Erythroblast (primary cell): ENCODE measurements around the gene SPACDR.

Experiments used
- GATA1 ChIP-seq: IDR thresholded peaks from 2 replicates; pipeline ENCODE4 v1.6.1; 2011; ENCODE audit warnings: low read depth, mild to moderate bottlenecking, control low read depth, low read length, moderate library complexity
- POLR2A ChIP-seq: IDR thresholded peaks from 2 replicates; pipeline ENCODE4 v1.6.1; 2011; ENCODE audit warnings: mild to moderate bottlenecking, low read length

- TF ChIP-seq POLR2A: no peak
- no peak for TF ChIP-seq GATA1
These were observed 42.4 kb upstream of the SPACDR start for GRCh38 chr7:100506356-100506923.
